ENCODE measurements around the gene NLK.

- TF ChIP-seq, protein P1, sequence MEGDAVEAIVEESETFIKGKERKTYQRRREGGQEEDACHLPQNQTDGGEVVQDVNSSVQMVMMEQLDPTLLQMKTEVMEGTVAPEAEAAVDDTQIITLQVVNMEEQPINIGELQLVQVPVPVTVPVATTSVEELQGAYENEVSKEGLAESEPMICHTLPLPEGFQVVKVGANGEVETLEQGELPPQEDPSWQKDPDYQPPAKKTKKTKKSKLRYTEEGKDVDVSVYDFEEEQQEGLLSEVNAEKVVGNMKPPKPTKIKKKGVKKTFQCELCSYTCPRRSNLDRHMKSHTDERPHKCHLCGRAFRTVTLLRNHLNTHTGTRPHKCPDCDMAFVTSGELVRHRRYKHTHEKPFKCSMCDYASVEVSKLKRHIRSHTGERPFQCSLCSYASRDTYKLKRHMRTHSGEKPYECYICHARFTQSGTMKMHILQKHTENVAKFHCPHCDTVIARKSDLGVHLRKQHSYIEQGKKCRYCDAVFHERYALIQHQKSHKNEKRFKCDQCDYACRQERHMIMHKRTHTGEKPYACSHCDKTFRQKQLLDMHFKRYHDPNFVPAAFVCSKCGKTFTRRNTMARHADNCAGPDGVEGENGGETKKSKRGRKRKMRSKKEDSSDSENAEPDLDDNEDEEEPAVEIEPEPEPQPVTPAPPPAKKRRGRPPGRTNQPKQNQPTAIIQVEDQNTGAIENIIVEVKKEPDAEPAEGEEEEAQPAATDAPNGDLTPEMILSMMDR (IDR thresholded peaks at IDR 0.05; ENCODE audit: insufficient read depth, low read depth, low read length) = no peak
- no peak for TF ChIP-seq EZH2 (IDR thresholded peaks at IDR 0.05; ENCODE audit: insufficient read depth, low read length)
These were observed 74.8 kb downstream of the NLK start for GRCh38 chr17:28117304-28117703.

All from astrocyte (in vitro differentiated cells and primary cell).